Thyroid gland (tissue), 4 donors: ENCODE measurements around the gene OR4D1. TPM values are rescaled to one million over a fixed set of nuclear protein-coding genes. Genes with fewer than 3 reads are reported as not detected.

Experiments
- DNase-seq, 2 donors: peaks; one replicate each; pipeline ENCODE4 v3.0.0-alpha.2; 2019
- H3K27ac ChIP-seq, 3 donors: fragments of 200-600 bp; sonication (generic); 1 replicate in 2 of 3; 2 replicates in 1 of 3; pipeline ENCODE4 v1.5.1; 2016 to 2019; ENCODE audit warnings: mild to moderate bottlenecking in 1 of 3, moderate library complexity in 1 of 3
- H3K27me3 ChIP-seq: fragments of 200-600 bp; sonication (generic); one replicate; pipeline ENCODE4 v1.5.1; 2019
- H3K36me3 ChIP-seq, 2 donors: fragments of 200-600 bp; sonication (generic); one replicate each; pipeline ENCODE4 v1.5.1; 2016 to 2019
- H3K4me1 ChIP-seq, 2 donors: fragments of 200-600 bp; sonication (generic); one replicate each; pipeline ENCODE4 v1.5.1; 2017 to 2019
- H3K4me3 ChIP-seq, 3 donors: fragments of 200-600 bp; sonication (generic); replicated peaks in 1 of 3; 1 replicate in 2 of 3; 2 replicates in 1 of 3; pipeline ENCODE4 v1.5.1; 2016; ENCODE audit warnings: mild to moderate bottlenecking in 1 of 3
- H3K9me3 ChIP-seq: fragments of 200-600 bp; sonication (generic); one replicate; pipeline ENCODE4 v1.5.1; 2017
- POLR2A ChIP-seq, 2 donors: fragments of 450-650 bp; IDR thresholded peaks; one replicate each; pipeline ENCODE4 v1.6.1; 2017; ENCODE audit warnings: antibody characterized with exemption in 2 of 2, mild to moderate bottlenecking in 2 of 2, moderate library complexity in 1 of 2
- WGBS, 2 donors: methylation state at CpG; one replicate each; pipeline ENCODE4 v1.1.5; 2017; 5-methylcytosine and 5-hydroxymethylcytosine counted together
- intact Hi-C: fragments of 100-400 bp; cut with DNase I; formaldehyde crosslinking; loops from one replicate; pipeline ENCODE4 v1.15.1; 2023
- total RNA-seq, 4 donors: library from RNA; depleted of rRNA; stranded (reverse); fragments of >200 nt; gene quantifications; one replicate each; pipeline ENCODE4 v1.2.3, GENCODE V29; 2016
- TF ChIP-seq, protein P1 (sequence below), 6 experiments: fragments of 200-600 bp in 3 of 6; fragments of 450-650 bp in 3 of 6; sonication (generic) in 3 of 6; IDR thresholded peaks; one replicate each; pipeline ENCODE4 v1.5.1; 2016 to 2019; ENCODE audit warnings: antibody characterized with exemption in 6 of 6, mild to moderate bottlenecking in 2 of 6, inconsistent platforms in 1 of 6, moderate library complexity in 1 of 6

Gene OR4D1
- total RNA-seq, 4 donors from 2014 or later = not detected

GRCh38 chr17:58174871-58175270 lies 26.7 kb downstream of the OR4D1 start:
- H3K9me3 ChIP-seq = no peaks in the 10 kb centered on the region
- peaks cover 0 to 4% of the 10 kb centered on the region in 2 donors for H3K4me1 ChIP-seq
- no peak overlapping the region for H3K27ac ChIP-seq
- DNase-seq = no peak
- intact Hi-C loops = no loop called here
- no peaks in the 10 kb centered on the region for H3K27me3 ChIP-seq
- H3K36me3 ChIP-seq = no peaks in the 10 kb centered on the region
- H3K4me3 ChIP-seq = no peak overlapping the region
- TF ChIP-seq, protein P1, sequence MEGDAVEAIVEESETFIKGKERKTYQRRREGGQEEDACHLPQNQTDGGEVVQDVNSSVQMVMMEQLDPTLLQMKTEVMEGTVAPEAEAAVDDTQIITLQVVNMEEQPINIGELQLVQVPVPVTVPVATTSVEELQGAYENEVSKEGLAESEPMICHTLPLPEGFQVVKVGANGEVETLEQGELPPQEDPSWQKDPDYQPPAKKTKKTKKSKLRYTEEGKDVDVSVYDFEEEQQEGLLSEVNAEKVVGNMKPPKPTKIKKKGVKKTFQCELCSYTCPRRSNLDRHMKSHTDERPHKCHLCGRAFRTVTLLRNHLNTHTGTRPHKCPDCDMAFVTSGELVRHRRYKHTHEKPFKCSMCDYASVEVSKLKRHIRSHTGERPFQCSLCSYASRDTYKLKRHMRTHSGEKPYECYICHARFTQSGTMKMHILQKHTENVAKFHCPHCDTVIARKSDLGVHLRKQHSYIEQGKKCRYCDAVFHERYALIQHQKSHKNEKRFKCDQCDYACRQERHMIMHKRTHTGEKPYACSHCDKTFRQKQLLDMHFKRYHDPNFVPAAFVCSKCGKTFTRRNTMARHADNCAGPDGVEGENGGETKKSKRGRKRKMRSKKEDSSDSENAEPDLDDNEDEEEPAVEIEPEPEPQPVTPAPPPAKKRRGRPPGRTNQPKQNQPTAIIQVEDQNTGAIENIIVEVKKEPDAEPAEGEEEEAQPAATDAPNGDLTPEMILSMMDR (IDR thresholded peaks at IDR 0.05) = no peak
- no peak for TF ChIP-seq POLR2A (IDR thresholded peaks at IDR 0.05)
- 56 to 57% methylated on average over 3 of the region's 3 CpGs for WGBS, 2 donors

DNA sequence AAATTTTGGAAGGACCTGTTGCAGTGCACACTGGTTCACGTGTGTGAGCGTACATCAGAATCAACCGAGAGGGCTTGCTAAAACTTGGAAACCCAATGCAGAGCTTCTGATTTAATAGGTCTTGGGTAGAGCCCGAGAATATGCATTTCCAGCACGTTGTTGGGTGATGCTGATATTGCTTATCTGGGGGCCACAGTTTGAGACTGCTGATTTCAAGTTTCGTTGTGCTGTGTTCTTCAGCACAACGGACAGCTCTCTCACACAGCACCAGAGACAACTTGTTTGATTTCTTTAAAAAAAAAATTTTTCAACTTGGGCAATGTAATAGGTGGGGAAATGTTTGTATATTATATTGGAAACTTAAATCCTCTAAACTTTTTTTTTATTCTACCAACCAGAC lies 28.0 kb downstream of the OR4D1 start:
- no peak for DNase-seq
- Histone ChIP-seq H3K36me3 (no peaks in the 10 kb centered on the region), H3K27me3 (no peaks in the 10 kb centered on the region), H3K9me3 (no peaks in the 10 kb centered on the region), H3K27ac (no peak overlapping the region), H3K4me3 (no peak overlapping the region), H3K4me1 (peaks cover 0 to 4% of the 10 kb centered on the region in 2 donors)
- intact Hi-C loops = no loop called here
- TF ChIP-seq POLR2A (IDR thresholded peaks at IDR 0.05) = no peak
- TF ChIP-seq, protein P1 (IDR thresholded peaks at IDR 0.05) = no peak
- 31 to 41% methylated on average over 7 of the region's 7 CpGs for WGBS, 2 donors

DNA sequence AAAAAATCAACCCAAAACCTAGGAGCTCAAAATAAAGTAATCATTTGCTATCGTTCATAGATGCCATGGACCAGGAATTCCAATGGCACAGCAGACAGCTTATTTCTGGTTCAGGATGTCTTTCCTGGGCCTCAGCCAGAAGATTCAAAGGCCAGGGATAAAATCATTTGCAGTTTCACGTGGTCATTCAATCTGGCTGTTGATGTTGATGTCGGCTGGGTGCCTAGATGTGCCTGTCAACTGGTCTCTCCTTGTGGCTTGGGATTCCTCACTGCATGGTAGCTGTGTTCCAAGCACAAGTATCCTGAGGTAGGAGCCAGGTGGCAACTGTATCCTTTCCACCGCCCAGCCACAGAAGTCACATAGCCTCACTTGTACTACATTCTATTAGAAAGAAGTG lies 33.6 kb downstream of the OR4D1 start:
- TF ChIP-seq POLR2A (IDR thresholded peaks at IDR 0.05) = no peak
- TF ChIP-seq, protein P1 (IDR thresholded peaks at IDR 0.05) = no peak

GRCh38 chr17:58183514-58183913 lies 35.3 kb downstream of the OR4D1 start:
- 92% methylated on average over 4 of the region's 4 CpGs for WGBS, 2 donors
- intact Hi-C loops = no loop called here
- no peaks in the 10 kb centered on the region for H3K27me3 ChIP-seq

More for the DNA sequence above, 33.6 kb downstream of the OR4D1 start:
- no peak overlapping the region for H3K4me3 ChIP-seq
- H3K27me3 ChIP-seq = no peaks in the 10 kb centered on the region
- intact Hi-C loops = no loop called here
- H3K27ac ChIP-seq = no peak overlapping the region
- 79 to 82% methylated on average over 4 of the region's 4 CpGs for WGBS, 2 donors
- H3K4me1 ChIP-seq = peaks cover 0 to 4% of the 10 kb centered on the region in 2 donors
- no peaks in the 10 kb centered on the region for H3K36me3 ChIP-seq
- H3K9me3 ChIP-seq = no peaks in the 10 kb centered on the region
- DNase-seq = no peak

DNA sequence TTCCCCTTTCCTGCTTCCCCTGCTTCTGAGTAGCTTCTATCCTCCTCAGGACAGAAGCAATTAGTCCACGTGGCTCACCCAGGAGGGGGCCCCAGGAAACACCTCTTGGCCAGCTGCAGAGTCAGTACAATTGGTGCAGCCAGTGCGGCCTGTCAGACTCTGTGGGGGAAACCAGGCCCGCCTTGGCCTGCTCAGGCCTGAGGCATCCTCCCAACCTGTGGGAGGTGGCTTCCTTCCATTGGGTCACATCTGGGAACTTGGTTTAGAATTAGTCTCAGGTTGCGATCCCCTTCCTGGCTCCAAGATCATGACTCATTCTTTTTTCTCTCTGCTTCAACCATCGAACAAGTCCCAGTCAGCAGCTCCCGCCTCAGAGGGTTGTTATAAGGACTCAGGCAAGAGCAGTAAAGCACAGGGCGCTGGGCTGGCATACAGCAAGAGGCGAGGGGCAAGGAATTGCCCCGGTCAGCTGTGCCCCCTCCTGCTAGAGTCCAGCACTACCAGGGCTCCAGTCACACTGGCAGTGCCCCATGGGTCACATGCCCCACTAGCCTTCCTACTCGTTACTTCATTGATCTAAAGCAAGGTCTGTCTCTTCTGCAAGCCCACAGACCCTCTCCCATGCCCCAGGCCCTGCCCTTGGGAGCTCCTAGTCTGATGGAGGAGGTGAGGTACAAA lies 36.3 kb downstream of the OR4D1 start:
- H3K4me1 ChIP-seq = no peaks in the 10 kb centered on the region
- no peaks in the 10 kb centered on the region for H3K36me3 ChIP-seq
- H3K9me3 ChIP-seq = no peaks in the 10 kb centered on the region
- TF ChIP-seq POLR2A (IDR thresholded peaks at IDR 0.05) = no peak
- TF ChIP-seq, protein P1 (IDR thresholded peaks at IDR 0.05) = no peak
- H3K27me3 ChIP-seq = no peaks in the 10 kb centered on the region
- DNase-seq = no peak
- H3K27ac ChIP-seq = no peak overlapping the region
- WGBS, 2 donors = 73 to 75% methylated on average over 10 of the region's 10 CpGs
- no peak overlapping the region for H3K4me3 ChIP-seq
- intact Hi-C loops = no loop called here

More at GRCh38 chr17:58183514-58183913, 35.3 kb downstream of the OR4D1 start:
- peaks cover 0 to 4% of the 10 kb centered on the region in 2 donors for H3K4me1 ChIP-seq
- no peak overlapping the region for H3K27ac ChIP-seq
- no peaks in the 10 kb centered on the region for H3K9me3 ChIP-seq
- DNase-seq = no peak
- H3K36me3 ChIP-seq = no peaks in the 10 kb centered on the region
- H3K4me3 ChIP-seq = no peak overlapping the region
- TF ChIP-seq POLR2A (IDR thresholded peaks at IDR 0.05) = no peak
- TF ChIP-seq, protein P1 (IDR thresholded peaks at IDR 0.05) = no peak
